DND-41 (cell line): Measurements from ENCODE around the gene LCORL.

Experiments used
- CTCF ChIP-seq: IDR thresholded peaks from 2 replicates; pipeline ENCODE4 v1.5.1; 2012; ENCODE audit warnings: borderline replicate concordance, low read length, moderate library complexity, mild to moderate bottlenecking; ENCODE audit not compliant: poor library complexity, severe bottlenecking; ENCODE audit errors: extremely low read depth
- EZH2 ChIP-seq: IDR thresholded peaks from 3 replicates; pipeline ENCODE4 v1.6.1; 2012; ENCODE audit warnings: borderline replicate concordance, low read depth, mild to moderate bottlenecking, moderate library complexity, low read length, inconsistent platforms; ENCODE audit not compliant: severe bottlenecking

GRCh38 chr4:17889692-17890091 is 131.9 kb downstream of the LCORL start:
- TF ChIP-seq CTCF (no peak), EZH2 (no peak)
